Stomach smooth muscle (tissue), 2 donors: ENCODE data around the gene EDNRB.
"Not testable (repeated sequence)": the region's sequence is repeated elsewhere in the genome, so short reads cannot be mapped to it uniquely, and the experiment has no call there.

ENCODE experiments used
- H3K27ac ChIP-seq: one replicate; pipeline ENCODE4 v1.7.0; 2013; ENCODE audit warnings: mild to moderate bottlenecking, low read length, inconsistent platforms
- H3K27me3 ChIP-seq, 2 donors: one replicate each; pipeline ENCODE4 v1.7.0; 2013; ENCODE audit warnings: low read length in 2 of 2; ENCODE audit not compliant: insufficient read depth in 2 of 2, control insufficient read depth in 1 of 2
- H3K36me3 ChIP-seq, 2 donors: one replicate each; pipeline ENCODE4 v1.7.0; 2013; ENCODE audit warnings: low read length in 2 of 2; ENCODE audit not compliant: control insufficient read depth in 2 of 2, insufficient read depth in 2 of 2
- H3K4me1 ChIP-seq: one replicate; pipeline ENCODE4 v1.7.0; 2013; ENCODE audit warnings: low read length; ENCODE audit not compliant: control insufficient read depth, insufficient read depth
- H3K4me3 ChIP-seq, 2 donors: one replicate each; pipeline ENCODE4 v1.7.0; 2013; ENCODE audit warnings: low read length in 2 of 2
- H3K9ac ChIP-seq, 2 donors: one replicate each; pipeline ENCODE4 v1.7.0; 2013; ENCODE audit warnings: low read length in 2 of 2, mild to moderate bottlenecking in 1 of 2
- H3K9me3 ChIP-seq, 2 donors: one replicate each; pipeline ENCODE4 v1.7.0; 2013; ENCODE audit warnings: low read length in 2 of 2; ENCODE audit not compliant: control insufficient read depth in 2 of 2
- donor health status: healthy.
- donor health status: Pancreatic carcinoma.

EDNRB gene

DNA sequence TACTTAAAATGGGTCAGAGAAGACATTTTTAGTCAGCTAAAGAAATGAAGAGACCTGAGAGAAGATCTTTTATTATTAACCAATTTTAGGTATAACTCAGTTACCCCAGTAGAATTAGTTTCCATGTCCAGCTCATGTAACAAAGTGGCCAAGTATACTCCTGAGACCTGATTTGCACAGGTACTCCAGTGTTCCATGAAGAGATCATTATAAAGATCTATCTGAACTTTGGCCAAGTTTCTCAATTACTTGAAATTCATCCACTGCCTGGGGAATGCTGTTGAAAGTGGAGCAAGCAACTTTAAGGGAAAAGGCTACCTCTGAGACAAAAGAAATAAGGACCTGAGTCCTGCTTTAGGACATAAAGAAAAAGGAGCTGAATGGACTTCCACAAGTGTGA lies 47.0 kb downstream of the EDNRB start:
- H3K27me3 ChIP-seq = no peaks in the 10 kb centered on the region
- no peak overlapping the region for H3K27ac ChIP-seq
- H3K9ac ChIP-seq = no peak overlapping the region
- H3K4me3 ChIP-seq = no peak overlapping the region
- H3K4me1 ChIP-seq = no peaks in the 10 kb centered on the region
- H3K36me3 ChIP-seq = no peaks in the 10 kb centered on the region
- H3K9me3 ChIP-seq = no peaks in the 10 kb centered on the region

DNA sequence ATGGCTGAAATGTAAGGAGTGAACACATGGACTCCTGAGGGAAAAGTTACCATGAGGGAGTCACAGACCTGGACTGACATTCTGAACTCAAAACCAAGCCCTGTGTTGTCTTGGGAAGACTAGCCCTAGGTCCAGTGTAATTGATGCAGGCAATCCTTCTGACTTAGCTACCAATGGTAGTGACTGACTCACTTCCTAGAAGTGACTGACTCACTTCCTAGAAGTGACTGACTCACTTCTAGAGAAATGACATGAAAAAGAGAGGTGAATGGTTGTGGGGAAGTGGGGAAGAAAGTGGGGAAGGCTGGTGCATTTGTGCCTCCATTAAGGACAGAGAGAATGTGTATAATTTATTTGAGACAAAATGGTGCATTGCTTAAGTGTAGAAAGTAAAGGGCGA lies 49.9 kb downstream of the EDNRB start:
- Histone ChIP-seq H3K4me3 (no peak overlapping the region), H3K27ac (no peak overlapping the region), H3K4me1 (no peaks in the 10 kb centered on the region), H3K36me3 (no peaks in the 10 kb centered on the region), H3K9me3 (no peaks in the 10 kb centered on the region), H3K9ac (no peak overlapping the region), H3K27me3 (no peaks in the 10 kb centered on the region)

DNA sequence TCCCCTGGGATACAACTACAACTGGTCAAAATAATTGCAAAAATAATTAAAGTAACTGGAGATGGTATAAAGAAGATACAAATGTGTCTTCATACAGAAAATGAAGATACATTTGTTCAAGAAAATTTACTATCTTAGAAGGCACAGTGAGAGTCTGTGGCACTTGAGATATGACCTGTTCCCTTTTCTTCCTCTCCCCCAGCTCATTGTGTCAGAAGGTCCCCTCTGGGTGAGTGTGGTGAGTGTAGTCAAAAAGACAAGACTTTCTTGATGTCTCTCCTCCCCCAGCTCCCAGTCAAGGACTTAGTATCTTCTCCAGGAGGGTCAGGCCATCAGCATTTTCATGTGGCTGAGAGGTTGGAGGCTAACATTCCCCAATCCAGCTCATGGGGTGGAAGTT lies 51.7 kb downstream of the EDNRB start:
- Histone ChIP-seq H3K4me1 (no peaks in the 10 kb centered on the region), H3K27me3 (no peaks in the 10 kb centered on the region), H3K36me3 (no peaks in the 10 kb centered on the region), H3K9ac (no peak overlapping the region), H3K9me3 (no peaks in the 10 kb centered on the region), H3K27ac (no peak overlapping the region), H3K4me3 (no peak overlapping the region)

DNA sequence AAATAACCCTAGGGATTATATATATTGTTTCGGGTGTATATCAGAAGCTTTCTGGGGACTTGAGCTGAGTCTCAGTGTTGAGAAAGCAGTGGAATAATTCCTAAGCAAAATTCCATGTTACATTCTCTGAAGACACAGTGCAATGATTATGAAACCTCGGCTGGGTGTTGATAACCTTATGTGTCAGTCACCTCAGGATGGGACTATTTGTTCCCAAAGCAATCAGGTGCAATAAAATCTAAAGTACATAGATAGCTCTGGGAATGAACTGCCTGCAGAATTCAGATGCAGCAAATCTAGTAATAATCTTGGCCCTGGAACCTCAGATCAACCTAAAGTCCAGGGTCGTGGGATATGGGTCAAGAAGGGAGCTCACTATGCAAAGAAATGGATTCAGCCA lies 53.0 kb downstream of the EDNRB start:
- Histone ChIP-seq H3K27me3 (no peaks in the 10 kb centered on the region), H3K9ac (no peak overlapping the region), H3K9me3 (no peaks in the 10 kb centered on the region), H3K4me1 (no peaks in the 10 kb centered on the region), H3K4me3 (no peak overlapping the region), H3K27ac (no peak overlapping the region), H3K36me3 (no peaks in the 10 kb centered on the region)

DNA sequence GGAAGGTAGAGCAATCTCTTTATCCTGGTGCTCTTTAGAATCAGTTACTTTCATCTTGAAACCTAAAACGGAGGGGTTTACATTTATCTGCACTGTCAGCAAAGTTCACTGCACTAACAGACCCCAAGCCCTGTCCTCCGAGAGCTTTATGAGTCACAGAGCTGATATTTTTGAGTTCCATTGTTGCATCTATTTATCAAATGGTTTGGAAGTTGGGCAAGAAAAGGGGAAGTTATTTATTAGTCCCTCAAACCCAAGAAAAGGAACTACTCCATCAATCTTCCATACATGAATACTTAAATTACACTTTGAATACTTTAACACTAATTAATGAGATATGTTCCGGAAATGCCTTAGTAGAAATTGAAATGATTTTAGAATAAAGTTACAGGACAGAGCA lies 55.5 kb downstream of the EDNRB start:
- Histone ChIP-seq H3K27me3 (no peaks in the 10 kb centered on the region), H3K36me3 (no peaks in the 10 kb centered on the region), H3K9me3 (no peaks in the 10 kb centered on the region), H3K9ac (no peak overlapping the region), H3K4me1 (no peaks in the 10 kb centered on the region), H3K27ac (no peak overlapping the region), H3K4me3 (no peak overlapping the region)

DNA sequence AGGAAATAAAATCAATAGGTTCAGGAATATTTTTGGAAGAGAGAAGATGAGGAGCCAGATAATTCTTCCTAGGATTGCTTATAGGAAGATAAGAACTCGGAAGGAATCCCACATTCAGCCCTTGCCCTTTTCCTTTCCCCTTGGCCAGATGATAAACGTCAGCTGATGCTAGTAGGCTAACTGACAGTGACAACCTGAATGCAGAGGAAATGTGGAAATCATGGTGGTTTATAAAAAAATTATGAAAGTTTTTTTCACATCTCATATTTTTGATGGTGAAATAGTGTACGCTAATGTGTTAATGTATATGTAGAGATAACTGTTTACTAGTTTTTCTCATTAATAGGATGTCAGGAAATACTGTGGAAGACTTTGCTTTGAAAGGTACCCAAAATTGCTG lies 56.9 kb downstream of the EDNRB start:
- Histone ChIP-seq H3K9me3 (no peaks in the 10 kb centered on the region), H3K4me1 (no peaks in the 10 kb centered on the region), H3K4me3 (no peak overlapping the region), H3K27ac (no peak overlapping the region), H3K36me3 (no peaks in the 10 kb centered on the region), H3K27me3 (no peaks in the 10 kb centered on the region), H3K9ac (no peak overlapping the region)

DNA sequence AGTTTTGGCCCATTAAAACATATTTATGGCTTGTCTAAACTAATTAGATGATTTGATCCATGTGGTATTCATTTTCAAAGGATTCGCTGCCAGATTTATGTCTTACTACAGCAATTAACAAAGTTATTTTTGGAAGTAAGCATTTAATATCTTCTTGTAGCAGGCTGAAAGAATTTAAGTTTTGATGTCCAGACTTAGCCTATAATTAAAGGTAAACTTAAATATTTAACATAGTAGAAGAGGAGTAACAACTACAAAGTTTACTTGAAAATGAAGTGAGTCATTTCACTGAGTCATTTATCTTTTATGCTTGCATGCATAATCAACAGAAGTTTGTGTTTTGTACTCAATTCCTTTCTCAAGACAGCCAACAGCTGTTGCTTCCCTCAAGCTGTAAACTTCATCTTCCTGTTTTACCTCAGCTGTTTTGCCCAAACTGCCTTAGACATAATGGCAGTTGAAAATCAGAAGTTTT lies 58.1 kb downstream of the EDNRB start:
- no peaks in the 10 kb centered on the region for H3K27me3 ChIP-seq
- no peaks in the 10 kb centered on the region for H3K4me1 ChIP-seq
- no peaks in the 10 kb centered on the region for H3K9me3 ChIP-seq
- no peaks in the 10 kb centered on the region for H3K36me3 ChIP-seq
- no peak overlapping the region for H3K4me3 ChIP-seq
- no peak overlapping the region for H3K9ac ChIP-seq
- H3K27ac ChIP-seq = no peak overlapping the region

DNA sequence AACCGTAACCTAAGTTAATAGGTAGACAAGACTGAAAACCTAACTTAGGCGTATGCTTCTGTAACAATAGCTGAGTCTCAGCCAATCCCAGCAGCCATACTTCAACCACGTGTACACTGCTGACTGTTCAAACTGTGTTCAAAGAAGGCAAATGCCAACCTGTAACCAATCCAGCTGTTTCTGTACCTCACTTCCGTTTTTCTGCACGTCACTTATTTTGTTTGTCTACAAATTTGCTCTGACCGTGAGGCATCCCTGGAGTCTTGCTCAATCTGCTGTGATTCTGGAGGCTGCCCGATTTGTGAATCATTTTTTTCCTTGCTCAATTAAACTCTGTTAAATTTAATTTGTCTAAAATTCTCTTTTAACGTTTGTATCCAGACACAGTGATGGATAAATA lies 59.2 kb downstream of the EDNRB start:
- Histone ChIP-seq H3K4me3 (no peak overlapping the region), H3K9me3 (no peaks in the 10 kb centered on the region), H3K27me3 (no peaks in the 10 kb centered on the region), H3K27ac (no peak overlapping the region), H3K9ac (no peak overlapping the region), H3K4me1 (no peaks in the 10 kb centered on the region), H3K36me3 (no peaks in the 10 kb centered on the region)

DNA sequence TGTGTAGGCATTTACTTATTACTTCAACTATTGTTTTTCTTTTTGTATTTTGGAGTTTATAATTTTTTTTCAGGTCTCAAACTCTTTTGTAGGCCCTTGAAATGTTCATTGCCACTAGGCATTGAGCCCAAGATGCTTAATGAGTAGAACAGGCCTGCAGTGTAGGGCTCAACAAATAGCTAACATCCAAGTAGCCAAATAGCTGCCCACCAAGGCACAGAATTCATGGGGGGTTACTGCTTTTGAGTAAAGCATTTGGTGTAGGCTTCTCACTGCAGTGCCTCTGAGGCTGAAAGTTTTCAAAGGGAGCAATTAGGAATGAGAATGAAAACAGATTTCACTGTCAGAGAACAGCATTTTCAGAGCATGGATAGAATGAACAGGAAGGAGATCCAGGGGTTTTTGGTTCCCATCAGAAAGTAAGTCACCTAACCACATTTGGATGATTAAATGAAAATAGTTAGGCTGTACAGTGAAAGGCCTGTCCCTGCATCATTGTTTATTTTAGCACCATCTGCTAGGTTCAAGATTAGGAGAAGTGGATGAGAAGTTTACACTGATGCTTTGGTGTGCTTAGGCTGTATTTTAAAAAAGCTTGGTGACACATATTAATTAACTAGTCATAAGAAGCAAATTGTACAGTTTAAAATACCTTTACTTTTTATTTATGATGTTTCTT lies 61.0 kb downstream of the EDNRB start:
- H3K27ac ChIP-seq = no peak overlapping the region
- H3K36me3 ChIP-seq = no peaks in the 10 kb centered on the region
- no peaks in the 10 kb centered on the region for H3K27me3 ChIP-seq
- H3K4me1 ChIP-seq = no peaks in the 10 kb centered on the region
- no peaks in the 10 kb centered on the region for H3K9me3 ChIP-seq
- no peak overlapping the region for H3K9ac ChIP-seq
- H3K4me3 ChIP-seq = no peak overlapping the region

DNA sequence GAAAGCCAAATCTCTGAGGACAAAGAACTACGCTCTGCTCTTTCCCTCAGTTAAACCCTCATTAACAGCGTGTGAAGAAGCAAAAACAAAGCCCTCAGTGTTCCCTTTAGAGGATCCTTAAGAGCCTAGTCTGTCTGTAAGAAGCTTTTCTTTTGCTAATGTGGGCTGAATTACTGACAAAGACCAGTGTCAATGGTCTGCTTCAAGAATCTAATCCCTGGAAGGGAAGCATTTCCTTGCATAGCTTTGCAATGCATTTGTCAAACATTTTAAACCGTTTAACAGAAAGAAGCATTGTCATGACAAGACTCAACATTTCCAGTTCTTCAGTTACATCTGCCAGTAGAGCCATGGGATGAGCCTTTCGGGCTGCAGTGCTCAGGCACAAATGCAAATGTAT lies 64.9 kb downstream of the EDNRB start:
- peaks cover 0 to 2% of the 10 kb centered on the region in 2 donors for H3K9me3 ChIP-seq
- H3K4me1 ChIP-seq = no peaks in the 10 kb centered on the region
- no peaks in the 10 kb centered on the region for H3K36me3 ChIP-seq
- H3K27ac ChIP-seq = no peak overlapping the region
- H3K27me3 ChIP-seq = no peaks in the 10 kb centered on the region
- H3K4me3 ChIP-seq = no peak overlapping the region
- no peak overlapping the region for H3K9ac ChIP-seq

DNA sequence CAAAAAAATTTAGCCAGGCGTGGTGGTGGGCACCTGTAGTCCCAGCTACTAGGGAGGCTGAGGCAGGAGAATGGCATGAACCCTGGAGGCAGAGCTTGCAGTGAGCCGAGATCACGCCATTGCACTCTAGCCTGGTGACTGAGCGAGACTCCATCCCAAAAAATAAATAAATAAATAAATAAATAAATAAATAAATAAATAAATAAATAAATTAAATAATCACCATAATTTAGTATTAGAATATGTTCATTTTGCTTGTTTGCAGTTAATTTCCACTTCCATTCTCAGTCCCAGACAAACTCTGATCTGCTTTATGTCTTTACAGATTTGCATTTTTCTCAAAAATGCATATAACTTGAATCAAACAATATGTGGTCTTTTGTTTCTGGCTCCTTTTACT lies 70.6 kb downstream of the EDNRB start:
- H3K4me3 ChIP-seq, H3K36me3 ChIP-seq, H3K9ac ChIP-seq, H3K27ac ChIP-seq, H3K4me1 ChIP-seq, H3K27me3 ChIP-seq, H3K9me3 ChIP-seq: not testable (repeated sequence)
